IMR-90 (cell line): ENCODE data around the gene ANO8. TPM values are rescaled to one million over a fixed set of nuclear protein-coding genes. Genes with fewer than 3 reads are reported as not detected.

ENCODE experiments used
- ATAC-seq: fragments of 200-7000 bp; cut with Tn5 transposase; 2 replicates; pipeline ENCODE4 v1.9.1; 2020; ENCODE audit warnings: low read depth, mild to moderate bottlenecking, moderate library complexity
- BruUV-seq: library from RNA; stranded (reverse); fragments of 400-500 nt; replicated peaks from 2 replicates; lab custom pipeline; 2021; lab: Mats Ljungman, UMichigan
- CTCF ChIA-PET: fragments of 300-600 bp; formaldehyde crosslinking; extraction: SDS; loops from one replicate; lab custom pipeline; 2021; ENCODE audit warnings: antibody characterized with exemption; lab: Yijun Ruan, JAX
- POLR2A ChIA-PET: fragments of 300-600 bp; sonication (Branson Sonifier 250); formaldehyde crosslinking; loops from one replicate; lab custom pipeline; 2022; ENCODE audit warnings: antibody characterized with exemption; ENCODE audit not compliant: unreplicated experiment; lab: Charles Lee
- DNase-seq: peaks from one replicate; pipeline ENCODE4 v3.0.0; 2013
- H2AFZ ChIP-seq: replicated peaks from 2 replicates; pipeline ENCODE3; 2013; ENCODE audit warnings: low read length, mild to moderate bottlenecking; ENCODE audit not compliant: poor library complexity
- H2AK5ac ChIP-seq: 2 replicates; pipeline ENCODE4 v1.6.1; 2013; ENCODE audit warnings: low read depth, low read length, inconsistent platforms
- H2AK9ac ChIP-seq: replicated peaks from 2 replicates; pipeline ENCODE3; 2013; ENCODE audit warnings: mild to moderate bottlenecking, low read depth, low read length, moderate library complexity; ENCODE audit not compliant: poor library complexity
- H2BK120ac ChIP-seq: 2 replicates; pipeline ENCODE4 v1.6.1; 2013; ENCODE audit warnings: low read depth, low read length, inconsistent platforms
- H2BK15ac ChIP-seq: 3 replicates; pipeline ENCODE4 v1.6.1; 2013; ENCODE audit warnings: low read depth, low read length, inconsistent platforms
- H2BK20ac ChIP-seq: 2 replicates; pipeline ENCODE4 v1.6.1; 2013; ENCODE audit warnings: low read depth, mild to moderate bottlenecking, inconsistent platforms, low read length, moderate library complexity
- H2BK5ac ChIP-seq: 2 replicates; pipeline ENCODE4 v1.6.1; 2013; ENCODE audit warnings: mild to moderate bottlenecking, low read depth, low read length, inconsistent platforms; ENCODE audit not compliant: poor library complexity, severe bottlenecking
- H3K14ac ChIP-seq: replicated peaks from 2 replicates; pipeline ENCODE4 v1.6.1; 2013; ENCODE audit warnings: low read depth, low read length, inconsistent platforms
- H3K18ac ChIP-seq: 2 replicates; pipeline ENCODE4 v1.6.1; 2013; ENCODE audit warnings: low read depth, low read length, control low read depth
- H3K23ac ChIP-seq: 2 replicates; pipeline ENCODE4 v1.6.1; 2013; ENCODE audit warnings: low read depth, low read length, inconsistent platforms
- H3K27ac ChIP-seq: 2 replicates; pipeline ENCODE4 v1.5.1; 2013; ENCODE audit warnings: mild to moderate bottlenecking, control low read depth, low read length; ENCODE audit not compliant: insufficient read depth
- H3K27me3 ChIP-seq: 2 replicates; pipeline ENCODE4 v1.6.1; 2013; ENCODE audit warnings: low read length; ENCODE audit not compliant: control insufficient read depth, insufficient read depth
- H3K36me3 ChIP-seq: 2 replicates; pipeline ENCODE4 v1.6.1; 2013; ENCODE audit warnings: low read length, mixed read lengths; ENCODE audit not compliant: control insufficient read depth, insufficient read depth
- H3K4ac ChIP-seq: 2 replicates; pipeline ENCODE4 v1.6.1; 2013; ENCODE audit warnings: low read depth, low read length, inconsistent platforms
- H3K4me1 ChIP-seq: 2 replicates; pipeline ENCODE4 v1.6.1; 2013; ENCODE audit warnings: low read length, mixed read lengths; ENCODE audit not compliant: control insufficient read depth, insufficient read depth
- H3K4me2 ChIP-seq: 2 replicates; pipeline ENCODE4 v1.6.1; 2013; ENCODE audit warnings: low read depth, mild to moderate bottlenecking, control low read depth, low read length, moderate library complexity
- H3K4me3 ChIP-seq: 2 replicates; pipeline ENCODE4 v1.5.1; 2013; ENCODE audit warnings: low read depth, mild to moderate bottlenecking, control low read depth, low read length, moderate library complexity; ENCODE audit not compliant: insufficient read depth
- H3K56ac ChIP-seq: 2 replicates; pipeline ENCODE4 v1.6.1; 2013; ENCODE audit warnings: low read length, inconsistent platforms; ENCODE audit not compliant: insufficient read depth; ENCODE audit errors: extremely low read depth
- H3K79me1 ChIP-seq, 2 experiments: 2 replicates each; pipeline ENCODE4 v1.6.1; 2013; ENCODE audit warnings: low read length in 2 of 2, inconsistent platforms in 1 of 2, low read depth in 1 of 2
- H3K9ac ChIP-seq: 2 replicates; pipeline ENCODE4 v1.6.1; 2013; ENCODE audit warnings: low read depth, low read length, control low read depth
- H3K9me1 ChIP-seq: 2 replicates; pipeline ENCODE4 v1.6.1; 2013; ENCODE audit warnings: low read length, inconsistent platforms; ENCODE audit not compliant: insufficient read depth
- H3K9me3 ChIP-seq: 2 replicates; pipeline ENCODE4 v1.6.1; 2013; ENCODE audit warnings: low read length; ENCODE audit not compliant: control insufficient read depth, insufficient read depth
- H4K20me1 ChIP-seq: 2 replicates; pipeline ENCODE4 v1.6.1; 2013; ENCODE audit warnings: low read length, inconsistent platforms; ENCODE audit not compliant: insufficient read depth
- H4K5ac ChIP-seq: 2 replicates; pipeline ENCODE4 v1.6.1; 2013; ENCODE audit warnings: mild to moderate bottlenecking, low read depth, low read length, control low read depth
- H4K8ac ChIP-seq, 2 experiments: 2 replicates each; pipeline ENCODE4 v1.6.1; 2013; ENCODE audit warnings: low read depth in 2 of 2, low read length in 2 of 2, control low read depth in 1 of 2, inconsistent platforms in 1 of 2
- H4K91ac ChIP-seq: 2 replicates; pipeline ENCODE4 v1.6.1; 2013; ENCODE audit warnings: low read depth, low read length, inconsistent platforms; ENCODE audit not compliant: insufficient read depth
- BHLHE40 ChIP-seq: fragments of 150-350 bp; IDR thresholded peaks from 2 replicates; pipeline ENCODE4 v1.6.1; 2016; ENCODE audit warnings: mild to moderate bottlenecking, low read depth, low read length
- CEBPB ChIP-seq: IDR thresholded peaks from 2 replicates; pipeline ENCODE4 v1.6.1; 2012; ENCODE audit warnings: low read depth, low read length, improper control_type of control experiment
- CHD1 ChIP-seq: IDR thresholded peaks from 2 replicates; pipeline ENCODE4 v1.6.1; 2012; ENCODE audit warnings: low read depth, low read length, improper control_type of control experiment
- FOS ChIP-seq: fragments of 150-350 bp; IDR thresholded peaks from 2 replicates; pipeline ENCODE4 v1.6.1; 2016; ENCODE audit warnings: low read depth, low read length
- MAFK ChIP-seq: IDR thresholded peaks from 2 replicates; pipeline ENCODE4 v1.6.1; 2012; ENCODE audit warnings: low read depth, low read length, improper control_type of control experiment
- MAZ ChIP-seq: IDR thresholded peaks from 2 replicates; pipeline ENCODE4 v1.6.1; 2012; ENCODE audit warnings: low read depth, mild to moderate bottlenecking, low read length, improper control_type of control experiment, moderate library complexity, borderline replicate concordance
- MXI1 ChIP-seq: IDR thresholded peaks from 2 replicates; pipeline ENCODE4 v1.6.1; 2012; ENCODE audit warnings: low read depth, mild to moderate bottlenecking, low read length, moderate library complexity, borderline replicate concordance
- POLR2A ChIP-seq: IDR thresholded peaks from 2 replicates; pipeline ENCODE4 v1.6.1; 2012; ENCODE audit warnings: mild to moderate bottlenecking, low read depth, low read length
- RAD21 ChIP-seq: IDR thresholded peaks from 2 replicates; pipeline ENCODE4 v1.6.1; 2012; ENCODE audit warnings: low read length, improper control_type of control experiment
- RFX5 ChIP-seq: IDR thresholded peaks from 2 replicates; pipeline ENCODE4 v1.8.0; 2012; ENCODE audit warnings: low read depth, mild to moderate bottlenecking, low read length, moderate library complexity
- WGBS, 2 experiments: methylation state at CpG; one replicate each; pipeline versions ENCODE4 v1.1.5 to v1.1.7; 2013; ENCODE audit warnings: missing lambda C conversion rate in 2 of 2; ENCODE audit not compliant: insufficient read length in 1 of 2; ENCODE audit errors: extremely low coverage in 2 of 2; 5-methylcytosine and 5-hydroxymethylcytosine counted together
- dilution Hi-C: fragments of 300-500 bp; cut with HindIII; formaldehyde crosslinking; loops from one replicate; pipeline ENCODE4 v1.14.3; 2018; ENCODE audit warnings: low sequenced_read_pairs; ENCODE audit not compliant: unreplicated experiment
- in situ Hi-C: fragments of 300-500 bp; cut with MboI; formaldehyde crosslinking; loops from 3 replicates; pipeline ENCODE4 v1.14.3; 2019; ENCODE audit warnings: low sequenced_read_pairs, inconsistent platforms, mixed read lengths
- intact Hi-C: fragments of 100-400 bp; cut with micrococcal nuclease; formaldehyde crosslinking; loops from 2 replicates; pipeline ENCODE4 v1.10.0; 2022
- polyA plus RNA-seq, 3 experiments: library from polyadenylated mRNA; depleted of rRNA; stranded (reverse); fragments of >200 nt; gene quantifications; 2 replicates each; pipeline ENCODE4 v1.2.3, GENCODE V29; 2012; ENCODE audit warnings: low replicate concordance in 1 of 3
- total RNA-seq: library from RNA; depleted of rRNA; stranded (reverse); fragments of >200 nt; gene quantifications from 2 replicates; pipeline ENCODE4 v1.2.3, GENCODE V29; 2012
- TF ChIP-seq, protein P1 (sequence below): conservative IDR thresholded peaks from 2 replicates; pipeline ENCODE4 v1.5.1; 2012; ENCODE audit warnings: mild to moderate bottlenecking, low read depth, low read length, improper control_type of control experiment
- TF ChIP-seq, protein P2 (sequence below): fragments of 150-350 bp; IDR thresholded peaks from 2 replicates; pipeline ENCODE4 v1.6.1; 2016; ENCODE audit warnings: low read depth, mild to moderate bottlenecking, low read length, moderate library complexity, borderline replicate concordance

ANO8 gene
- total and polyA plus RNA-seq, 2 of the 4 experiments (the other 2 are of a cell fraction): 1.6 to 5.6 TPM

DNA sequence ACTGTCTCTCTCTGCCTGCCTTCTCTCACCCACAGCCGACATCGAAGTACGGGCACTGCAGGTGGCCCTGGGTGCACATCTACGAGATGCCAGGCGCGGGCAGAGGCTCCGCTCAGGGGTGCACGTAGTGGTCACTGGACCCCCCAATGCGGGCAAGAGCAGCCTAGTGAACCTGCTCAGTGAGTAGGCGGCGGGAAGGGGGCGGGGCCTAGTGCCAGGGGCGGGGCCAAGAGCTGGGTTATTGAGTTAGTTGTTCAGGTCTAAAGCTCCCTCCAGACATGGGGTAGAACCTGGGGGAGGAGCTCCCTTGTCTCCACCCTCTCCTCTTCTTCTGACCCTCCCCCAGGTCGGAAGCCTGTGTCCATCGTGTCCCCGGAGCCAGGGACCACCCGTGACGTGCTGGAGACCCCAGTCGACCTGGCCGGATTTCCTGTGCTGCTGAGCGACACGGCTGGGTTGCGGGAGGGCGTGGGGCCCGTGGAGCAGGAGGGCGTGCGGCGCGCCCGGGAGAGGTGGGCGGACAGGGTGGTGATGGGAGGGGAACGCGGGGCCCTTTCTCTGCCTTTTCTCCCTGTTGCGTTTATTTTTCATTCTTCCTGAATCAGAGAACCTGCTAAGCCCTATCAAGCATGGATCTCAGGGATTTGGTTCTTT lies 4.6 kb upstream of the ANO8 start:
- in situ Hi-C loops (no loop called here), intact Hi-C loops (no loop called here), dilution Hi-C loops (no loop called here)
- H3K4ac ChIP-seq: no peak overlapping the region
- no peak overlapping the region for H2BK5ac ChIP-seq
- H3K56ac ChIP-seq: no peak overlapping the region
- H3K27ac ChIP-seq: no peak overlapping the region
- H3K79me1 ChIP-seq: peaks cover 7 to 26% of the 10 kb centered on the region in 2 experiments; a peak in 3 of 4 replicates
- no peak overlapping the region for H3K23ac ChIP-seq
- no peak for TF ChIP-seq RAD21
- no peak for TF ChIP-seq MAFK
- TF ChIP-seq, protein P1, sequence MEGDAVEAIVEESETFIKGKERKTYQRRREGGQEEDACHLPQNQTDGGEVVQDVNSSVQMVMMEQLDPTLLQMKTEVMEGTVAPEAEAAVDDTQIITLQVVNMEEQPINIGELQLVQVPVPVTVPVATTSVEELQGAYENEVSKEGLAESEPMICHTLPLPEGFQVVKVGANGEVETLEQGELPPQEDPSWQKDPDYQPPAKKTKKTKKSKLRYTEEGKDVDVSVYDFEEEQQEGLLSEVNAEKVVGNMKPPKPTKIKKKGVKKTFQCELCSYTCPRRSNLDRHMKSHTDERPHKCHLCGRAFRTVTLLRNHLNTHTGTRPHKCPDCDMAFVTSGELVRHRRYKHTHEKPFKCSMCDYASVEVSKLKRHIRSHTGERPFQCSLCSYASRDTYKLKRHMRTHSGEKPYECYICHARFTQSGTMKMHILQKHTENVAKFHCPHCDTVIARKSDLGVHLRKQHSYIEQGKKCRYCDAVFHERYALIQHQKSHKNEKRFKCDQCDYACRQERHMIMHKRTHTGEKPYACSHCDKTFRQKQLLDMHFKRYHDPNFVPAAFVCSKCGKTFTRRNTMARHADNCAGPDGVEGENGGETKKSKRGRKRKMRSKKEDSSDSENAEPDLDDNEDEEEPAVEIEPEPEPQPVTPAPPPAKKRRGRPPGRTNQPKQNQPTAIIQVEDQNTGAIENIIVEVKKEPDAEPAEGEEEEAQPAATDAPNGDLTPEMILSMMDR: no peak
- no peak for TF ChIP-seq CHD1
- TF ChIP-seq BHLHE40: no peak
- TF ChIP-seq, protein P2, sequence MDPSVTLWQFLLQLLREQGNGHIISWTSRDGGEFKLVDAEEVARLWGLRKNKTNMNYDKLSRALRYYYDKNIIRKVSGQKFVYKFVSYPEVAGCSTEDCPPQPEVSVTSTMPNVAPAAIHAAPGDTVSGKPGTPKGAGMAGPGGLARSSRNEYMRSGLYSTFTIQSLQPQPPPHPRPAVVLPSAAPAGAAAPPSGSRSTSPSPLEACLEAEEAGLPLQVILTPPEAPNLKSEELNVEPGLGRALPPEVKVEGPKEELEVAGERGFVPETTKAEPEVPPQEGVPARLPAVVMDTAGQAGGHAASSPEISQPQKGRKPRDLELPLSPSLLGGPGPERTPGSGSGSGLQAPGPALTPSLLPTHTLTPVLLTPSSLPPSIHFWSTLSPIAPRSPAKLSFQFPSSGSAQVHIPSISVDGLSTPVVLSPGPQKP: no peak
- TF ChIP-seq RFX5: no peak
- TF ChIP-seq CEBPB: no peak
- no peak for TF ChIP-seq MAZ
- TF ChIP-seq FOS: no peak
- TF ChIP-seq POLR2A: no peak
- TF ChIP-seq MXI1: no peak
- H2BK15ac ChIP-seq: no peak overlapping the region
- no CpG with 5 or more reads among the region's 34 CpGs for WGBS, 2 experiments
- H3K4me2 ChIP-seq: no peak overlapping the region
- BruUV-seq: no TSS peak
- H3K18ac ChIP-seq: no peak overlapping the region
- no peak overlapping the region for H3K9ac ChIP-seq
- no peak overlapping the region for H4K5ac ChIP-seq
- H2AK9ac ChIP-seq: no peak overlapping the region
- no peak overlapping the region for H3K4me3 ChIP-seq
- peaks cover 4% of the 10 kb centered on the region for H3K4me1 ChIP-seq
- no peak overlapping the region for H4K91ac ChIP-seq
- H3K36me3 ChIP-seq: peaks cover 5% of the 10 kb centered on the region; the same call in 1 of the 2 replicates
- ChIA-PET POLR2A (no interaction called here), CTCF (no interaction called here)
- H2AFZ ChIP-seq: no peak overlapping the region
- H3K27me3 ChIP-seq: no peaks in the 10 kb centered on the region
- no peak overlapping the region for H2BK20ac ChIP-seq
- DNase-seq: no peak
- H2AK5ac ChIP-seq: no peak overlapping the region
- H4K8ac ChIP-seq: no peak overlapping the region
- H3K9me1 ChIP-seq: peaks cover 5% of the 10 kb centered on the region
- no peak overlapping the region for H2BK120ac ChIP-seq
- no peak overlapping the region for H3K14ac ChIP-seq
- ATAC-seq: no peak
- no peaks in the 10 kb centered on the region for H3K9me3 ChIP-seq
- H4K20me1 ChIP-seq: no peaks in the 10 kb centered on the region
